ENCODE results near the gene CDKL5.

CDKL5 gene

GRCh38 chrX:18630934-18631333 is 205.5 kb downstream of the CDKL5 start:
- no peak overlapping the region for H3K4me3 ChIP-seq
- H3K27ac ChIP-seq, result no peak overlapping the region

GRCh38 chrX:18638398-18638797 is 213.0 kb downstream of the CDKL5 start:
- no peak overlapping the region for H3K4me3 ChIP-seq
- no peak overlapping the region for H3K27ac ChIP-seq

- Histone ChIP-seq H3K27ac (no peak overlapping the region), H3K4me3 (no peak overlapping the region)
Observed at GRCh38 chrX:18639280-18639679, 213.9 kb downstream of the CDKL5 start.

- Histone ChIP-seq H3K4me3 (no peak overlapping the region), H3K27ac (no peak overlapping the region)
Observed at GRCh38 chrX:18640686-18641085, 215.3 kb downstream of the CDKL5 start.

- H3K4me3 ChIP-seq, result no peak overlapping the region
- no peak overlapping the region for H3K27ac ChIP-seq
Observed at GRCh38 chrX:18643243-18643642, 217.8 kb downstream of the CDKL5 start.

- Histone ChIP-seq H3K4me3 (no peak overlapping the region), H3K27ac (no peak overlapping the region)
Observed at GRCh38 chrX:18643853-18644252, 218.4 kb downstream of the CDKL5 start.

GRCh38 chrX:18647621-18648020 is 222.2 kb downstream of the CDKL5 start:
- no peak overlapping the region for H3K27ac ChIP-seq
- H3K4me3 ChIP-seq, result no peak overlapping the region

GRCh38 chrX:18649498-18649951 is 224.1 kb downstream of the CDKL5 start:
- H3K27ac ChIP-seq, result no peak overlapping the region

GRCh38 chrX:18650662-18651061 is 225.3 kb downstream of the CDKL5 start:
- Histone ChIP-seq H3K27ac (no peak overlapping the region), H3K4me3 (no peak overlapping the region)

More at GRCh38 chrX:18649498-18649951, 224.1 kb downstream of the CDKL5 start:
- no peak overlapping the region for H3K4me3 ChIP-seq

- no peak overlapping the region for H3K27ac ChIP-seq
- no peak overlapping the region for H3K4me3 ChIP-seq
Observed at GRCh38 chrX:18652636-18653035, 227.2 kb downstream of the CDKL5 start.

- no peak overlapping the region for H3K4me3 ChIP-seq
- H3K27ac ChIP-seq, result no peak overlapping the region
Observed at GRCh38 chrX:18654875-18655836, 229.7 kb downstream of the CDKL5 start.

- Histone ChIP-seq H3K27ac (no peak overlapping the region), H3K4me3 (no peak overlapping the region)
Observed at GRCh38 chrX:18661273-18661672, 235.9 kb downstream of the CDKL5 start.

GRCh38 chrX:18664947-18665346 is 239.5 kb downstream of the CDKL5 start:
- no peak overlapping the region for H3K4me3 ChIP-seq

GRCh38 chrX:18666614-18667013 is 241.2 kb downstream of the CDKL5 start:
- H3K4me3 ChIP-seq, result no peak overlapping the region
- H3K27ac ChIP-seq, result no peak overlapping the region

More at GRCh38 chrX:18664947-18665346, 239.5 kb downstream of the CDKL5 start:
- H3K27ac ChIP-seq, result no peak overlapping the region

GRCh38 chrX:18668071-18668835 is 242.8 kb downstream of the CDKL5 start:
- Histone ChIP-seq H3K27ac (no peak overlapping the region), H3K4me3 (no peak overlapping the region)

GRCh38 chrX:18672008-18672407 is 246.6 kb downstream of the CDKL5 start, which contains the start of gene RS1:
TSS of gene RS1 (minus strand) at chrX:18672108. CDS start at chrX:18672068, 40 bp downstream.
- Histone ChIP-seq H3K27ac (no peak within 1 kb of the TSS), H3K4me3 (no peak within 1 kb of the TSS)

- Histone ChIP-seq H3K27ac (peak overlapping the region in 9 of 21 experiments; percentile 38 to 92 (median 81)), H3K4me3 (peak overlapping the region; percentile 53 to 66 (median 61))
Observed at GRCh38 chrX:18674417-18674787, 249.0 kb downstream of the CDKL5 start.

- H3K4me3 ChIP-seq, result peak overlapping the region; percentile 53 to 66 (median 61)
- H3K27ac ChIP-seq, result peak overlapping the region in 20 of 21 experiments; percentile 75 to 92 (median 86)
Observed at GRCh38 chrX:18674788-18675735, 249.7 kb downstream of the CDKL5 start.

- no peak overlapping the region for H3K27ac ChIP-seq
- no peak overlapping the region for H3K4me3 ChIP-seq
Observed at GRCh38 chrX:18676050-18676449, 250.6 kb downstream of the CDKL5 start.
